ENCODE data around the gene VTI1A. TPM values are rescaled to one million over a fixed set of nuclear protein-coding genes. Genes with fewer than 3 reads are reported as not detected.

Gene VTI1A
- total and polyA plus RNA-seq, 9 of the 15 experiments (the other 6 are each of a cell fraction or from before 2014, with no cell fraction given): 9.3 to 21.4 (median 16.0) TPM

DNA sequence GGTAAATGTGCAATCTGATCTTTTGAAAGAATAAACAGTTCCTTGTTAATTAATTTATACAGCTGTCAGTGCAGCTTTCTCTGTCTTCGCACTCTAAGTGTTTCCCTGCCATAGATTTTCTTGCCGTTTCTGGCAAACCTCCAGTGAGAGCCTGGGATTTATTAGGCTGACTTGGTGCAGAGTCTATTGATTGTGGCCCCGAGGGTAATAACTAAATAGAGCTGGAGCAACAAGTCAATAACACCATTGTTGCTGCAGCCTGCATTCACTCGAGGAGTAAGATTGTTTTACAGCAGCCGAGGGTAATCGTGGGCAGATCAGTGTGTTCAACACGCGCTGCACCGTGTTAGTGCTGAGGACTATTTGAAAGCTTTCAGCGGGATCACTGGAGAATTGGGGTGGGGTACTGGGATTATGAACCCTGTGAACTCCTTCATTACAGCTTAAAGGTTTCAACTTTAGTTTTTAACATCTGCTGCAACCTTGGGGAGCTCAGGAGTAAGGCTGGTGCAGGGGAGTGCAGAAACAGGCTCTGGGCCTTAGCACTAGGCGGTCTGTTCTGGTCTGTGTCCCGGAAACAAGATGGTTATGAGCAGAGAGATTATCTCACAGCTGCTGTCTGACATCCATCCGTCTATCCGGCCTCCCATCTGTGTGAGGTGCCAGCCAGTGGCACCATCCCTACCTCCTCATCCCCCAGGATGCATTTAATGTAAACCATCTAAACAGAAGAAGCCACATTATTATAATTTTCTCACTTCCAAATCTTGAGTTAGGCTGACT lies 329.1 kb downstream of the VTI1A start (continued):
- no peak for TF ChIP-seq CHD4 (IDR thresholded peaks at IDR 0.05; ENCODE audit: insufficient read depth, insufficient replicate concordance, low read depth, low read length, poor library complexity, severe bottlenecking)
- TF ChIP-seq SAFB (IDR thresholded peaks at IDR 0.05; ENCODE audit: borderline replicate concordance, low read depth, low read length): no peak
- TF ChIP-seq HDAC3 (IDR thresholded peaks at IDR 0.05; ENCODE audit: borderline replicate concordance, partially characterized antibody): no peak
- TF ChIP-seq POU5F1 (IDR thresholded peaks at IDR 0.05; ENCODE audit: borderline replicate concordance, low read depth, low read length, partially characterized antibody): no peak
- TF ChIP-seq MIER1 (IDR thresholded peaks at IDR 0.05; ENCODE audit: low read depth): no peak
- TF ChIP-seq CXXC5 (CRISPR knock-in tag; IDR thresholded peaks at IDR 0.05): no peak

- Histone ChIP-seq H3K27me3 (ENCODE audit: control insufficient read depth in 2 of 2, insufficient read depth in 2 of 2, low read length in 2 of 2) (no peaks in the 10 kb centered on the region), H3K4me3 (no peak overlapping the region), H3K27ac (ENCODE audit: extremely low read depth, low read depth, low read length) (no peak overlapping the region), H3K9ac (ENCODE audit: insufficient read depth in 1 of 2, low read depth in 2 of 2, low read length in 2 of 2) (no peak overlapping the region), H3K4me2 (ENCODE audit: insufficient read depth, low read length) (no peak overlapping the region), H3K79me2 (ENCODE audit: control insufficient read depth, insufficient read depth, low read length) (no peaks in the 10 kb centered on the region), H2AFZ (ENCODE audit: low read depth, low read length) (no peak overlapping the region), H3K9me3 (replicated peaks; ENCODE audit: control insufficient read depth, insufficient read depth, low read depth, low read length) (no peaks in the 10 kb centered on the region), H4K20me1 (replicated peaks; ENCODE audit: control insufficient read depth, insufficient read depth, low read length) (no peaks in the 10 kb centered on the region), H3K36me3 (ENCODE audit: control insufficient read depth, insufficient read depth, low read length) (no peaks in the 10 kb centered on the region), H3K4me1 (replicated peaks in 1 of 2; ENCODE audit: control insufficient read depth in 2 of 2, insufficient read depth in 2 of 2, low read length in 2 of 2) (no peaks in the 10 kb centered on the region), H3K9me1 (ENCODE audit: control insufficient read depth, insufficient read depth, low read length) (no peaks in the 10 kb centered on the region)
- DNase-seq (ENCODE audit: extremely low read depth in 1 of 4, low spot score in 3 of 4): no peak
- no TSS peak for BruUV-seq (replicated peaks)
- ChIA-PET CTCF (ENCODE audit: low intra/inter-chr PET ratio) (no interaction called here), POLR2A (no interaction called here)
- in situ Hi-C loops (cut with MboI) (no loop called here), intact Hi-C loops (cut with micrococcal nuclease) (no loop called here)
- no peak for ATAC-seq
- FAIRE-seq: no peak
- TF ChIP-seq PHTF2 (CRISPR knock-in tag; IDR thresholded peaks at IDR 0.05) (no peak), E2F4 (CRISPR knock-in tag; IDR thresholded peaks at IDR 0.05; ENCODE audit: low read depth) (no peak), HIVEP1 (CRISPR knock-in tag; IDR thresholded peaks at IDR 0.05) (no peak), MED1 (CRISPR knock-in tag; IDR thresholded peaks at IDR 0.05; ENCODE audit: borderline replicate concordance) (no peak), ZNF444 (CRISPR knock-in tag; IDR thresholded peaks at IDR 0.05) (no peak), ZFP1 (CRISPR knock-in tag; IDR thresholded peaks at IDR 0.05) (no peak), GTF2E2 (tag; IDR thresholded peaks at IDR 0.05) (no peak)
- TF ChIP-seq, protein P1, sequence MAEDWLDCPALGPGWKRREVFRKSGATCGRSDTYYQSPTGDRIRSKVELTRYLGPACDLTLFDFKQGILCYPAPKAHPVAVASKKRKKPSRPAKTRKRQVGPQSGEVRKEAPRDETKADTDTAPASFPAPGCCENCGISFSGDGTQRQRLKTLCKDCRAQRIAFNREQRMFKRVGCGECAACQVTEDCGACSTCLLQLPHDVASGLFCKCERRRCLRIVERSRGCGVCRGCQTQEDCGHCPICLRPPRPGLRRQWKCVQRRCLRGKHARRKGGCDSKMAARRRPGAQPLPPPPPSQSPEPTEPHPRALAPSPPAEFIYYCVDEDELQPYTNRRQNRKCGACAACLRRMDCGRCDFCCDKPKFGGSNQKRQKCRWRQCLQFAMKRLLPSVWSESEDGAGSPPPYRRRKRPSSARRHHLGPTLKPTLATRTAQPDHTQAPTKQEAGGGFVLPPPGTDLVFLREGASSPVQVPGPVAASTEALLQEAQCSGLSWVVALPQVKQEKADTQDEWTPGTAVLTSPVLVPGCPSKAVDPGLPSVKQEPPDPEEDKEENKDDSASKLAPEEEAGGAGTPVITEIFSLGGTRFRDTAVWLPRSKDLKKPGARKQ (CRISPR knock-in tag; IDR thresholded peaks at IDR 0.05): no peak
- TF ChIP-seq, protein P2, sequence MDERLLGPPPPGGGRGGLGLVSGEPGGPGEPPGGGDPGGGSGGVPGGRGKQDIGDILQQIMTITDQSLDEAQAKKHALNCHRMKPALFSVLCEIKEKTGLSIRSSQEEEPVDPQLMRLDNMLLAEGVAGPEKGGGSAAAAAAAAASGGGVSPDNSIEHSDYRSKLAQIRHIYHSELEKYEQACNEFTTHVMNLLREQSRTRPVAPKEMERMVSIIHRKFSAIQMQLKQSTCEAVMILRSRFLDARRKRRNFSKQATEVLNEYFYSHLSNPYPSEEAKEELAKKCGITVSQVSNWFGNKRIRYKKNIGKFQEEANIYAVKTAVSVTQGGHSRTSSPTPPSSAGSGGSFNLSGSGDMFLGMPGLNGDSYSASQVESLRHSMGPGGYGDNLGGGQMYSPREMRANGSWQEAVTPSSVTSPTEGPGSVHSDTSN (CRISPR knock-in tag; IDR thresholded peaks at IDR 0.05; ENCODE audit: low read depth): no peak
- TF ChIP-seq, protein P2 (tag; conservative IDR thresholded peaks at IDR 0.05; ENCODE audit: low read depth): no peak
Observed at GRCh38 chr10:112778579-112778978, 331.6 kb downstream of the VTI1A start.

All from K562 (cell line).